Hepatocyte (in vitro differentiated cells): Measurements from ENCODE around the gene MEA1. TPM values are rescaled to one million over a fixed set of nuclear protein-coding genes. Genes with fewer than 3 reads are reported as not detected.

Source experiments
- DNase-seq: peaks from one replicate; pipeline ENCODE4 v3.0.0-alpha.2; 2016; ENCODE audit warnings: low spot score
- H2AFZ ChIP-seq: fragments of 200-600 bp; sonication (generic); 2 replicates; pipeline ENCODE4 v1.6.0; 2016; ENCODE audit warnings: antibody characterized with exemption, mild to moderate bottlenecking
- H3K27ac ChIP-seq: fragments of 200-600 bp; sonication (generic); 2 replicates; pipeline ENCODE4 v1.5.1; 2016; ENCODE audit warnings: mild to moderate bottlenecking
- H3K27me3 ChIP-seq: fragments of 200-600 bp; sonication (generic); 2 replicates; pipeline ENCODE4 v1.6.1; 2016
- H3K36me3 ChIP-seq: fragments of 200-600 bp; sonication (generic); replicated peaks from 2 replicates; pipeline ENCODE4 v1.5.1; 2016; ENCODE audit warnings: low read depth; ENCODE audit not compliant: insufficient read depth
- H3K4me1 ChIP-seq: fragments of 200-600 bp; sonication (generic); 2 replicates; pipeline ENCODE4 v1.5.1; 2016; ENCODE audit warnings: mild to moderate bottlenecking, moderate library complexity; ENCODE audit not compliant: insufficient read depth
- H3K4me2 ChIP-seq: fragments of 200-600 bp; sonication (generic); 2 replicates; pipeline ENCODE4 v1.6.0; 2016
- H3K4me3 ChIP-seq: fragments of 200-600 bp; sonication (generic); 2 replicates; pipeline ENCODE4 v1.5.1; 2016; ENCODE audit warnings: mild to moderate bottlenecking
- H3K79me2 ChIP-seq: fragments of 200-600 bp; sonication (generic); 2 replicates; pipeline ENCODE4 v1.6.0; 2017; ENCODE audit warnings: mild to moderate bottlenecking
- H3K9me2 ChIP-seq: fragments of 200-600 bp; sonication (generic); replicated peaks from 2 replicates; pipeline ENCODE4 v1.6.0; 2017; ENCODE audit warnings: mild to moderate bottlenecking; ENCODE audit not compliant: insufficient read depth
- H3K9me3 ChIP-seq: fragments of 200-600 bp; sonication (generic); 2 replicates; pipeline ENCODE4 v1.5.1; 2016; ENCODE audit warnings: low read depth, mild to moderate bottlenecking
- H4K20me1 ChIP-seq: fragments of 200-600 bp; sonication (generic); 2 replicates; pipeline ENCODE4 v1.6.0; 2016; ENCODE audit warnings: mild to moderate bottlenecking; ENCODE audit not compliant: insufficient read depth, poor library complexity, severe bottlenecking
- EZH2 ChIP-seq: fragments of 200-600 bp; sonication (generic); IDR thresholded peaks from 2 replicates; pipeline ENCODE4 v1.6.1; 2016; ENCODE audit warnings: antibody characterized with exemption, mild to moderate bottlenecking, borderline replicate concordance
- EZH2phosphoT487 ChIP-seq: fragments of 200-600 bp; sonication (generic); IDR thresholded peaks from one replicate; pipeline ENCODE4 v1.6.1; 2018; ENCODE audit warnings: antibody characterized with exemption, mild to moderate bottlenecking, low read depth, moderate library complexity; ENCODE audit not compliant: unreplicated experiment, severe bottlenecking
- WGBS: methylation state at CpG from one replicate; pipeline ENCODE4 v1.1.6; 2016; ENCODE audit warnings: low lambda C conversion rate; ENCODE audit errors: missing lambda C conversion rate; 5-methylcytosine and 5-hydroxymethylcytosine counted together
- polyA plus RNA-seq: library from polyadenylated mRNA; unstranded; fragments of >200 nt; fragmentation: Nextera tagmentation; extraction: Ambion mirVana; gene quantifications from 2 replicates; pipeline ENCODE4 v1.2.1, GENCODE V29; 2016
- total RNA-seq: library from RNA; depleted of rRNA; stranded (reverse); fragments of >200 nt; gene quantifications from 2 replicates; pipeline ENCODE4 v1.2.3, GENCODE V29; 2014
- TF ChIP-seq, protein P1 (sequence below): fragments of 200-600 bp; sonication (generic); IDR thresholded peaks from 2 replicates; pipeline ENCODE4 v1.5.1; 2016; ENCODE audit warnings: antibody characterized with exemption, mild to moderate bottlenecking; ENCODE audit not compliant: poor library complexity

MEA1 gene
- total RNA-seq (72.9 and 73.3 TPM in 2 replicates), polyA plus RNA-seq (117 and 127 TPM in 2 replicates)

GRCh38 chr6:43013843-43014433 lies at the start of gene MEA1, which contains the start of gene KLHDC3:
Gene MEA1, minus strand, starts transcription at chr6:43013946. Its CDS starts 133 bp downstream, at chr6:43013813.
Gene KLHDC3, plus strand, starts transcription at chr6:43014249. Its CDS starts 2,944 bp downstream, at chr6:43017193.
- Histone ChIP-seq H3K27ac (peak within 1 kb of the TSS; percentile 59), H3K79me2 (peaks cover 51% of the 10 kb centered on the region), H3K4me1 (peaks cover 8% of the 10 kb centered on the region), H3K9me3 (no peaks in the 10 kb centered on the region), H3K36me3 (no peaks in the 10 kb centered on the region), H3K4me2 (peak within 1 kb of the TSS; percentile 95), H3K9me2 (no peaks in the 10 kb centered on the region), H2AFZ (peak within 1 kb of the TSS; percentile 49), H3K27me3 (no peaks in the 10 kb centered on the region), H3K4me3 (peak within 1 kb of the TSS; percentile 44), H4K20me1 (peaks cover 3% of the 10 kb centered on the region)
- DNase-seq: peak; percentile 99
- WGBS: under 1% methylated on average over 35 of the region's 51 CpGs
- TF ChIP-seq EZH2: no peak
- TF ChIP-seq, protein P1, sequence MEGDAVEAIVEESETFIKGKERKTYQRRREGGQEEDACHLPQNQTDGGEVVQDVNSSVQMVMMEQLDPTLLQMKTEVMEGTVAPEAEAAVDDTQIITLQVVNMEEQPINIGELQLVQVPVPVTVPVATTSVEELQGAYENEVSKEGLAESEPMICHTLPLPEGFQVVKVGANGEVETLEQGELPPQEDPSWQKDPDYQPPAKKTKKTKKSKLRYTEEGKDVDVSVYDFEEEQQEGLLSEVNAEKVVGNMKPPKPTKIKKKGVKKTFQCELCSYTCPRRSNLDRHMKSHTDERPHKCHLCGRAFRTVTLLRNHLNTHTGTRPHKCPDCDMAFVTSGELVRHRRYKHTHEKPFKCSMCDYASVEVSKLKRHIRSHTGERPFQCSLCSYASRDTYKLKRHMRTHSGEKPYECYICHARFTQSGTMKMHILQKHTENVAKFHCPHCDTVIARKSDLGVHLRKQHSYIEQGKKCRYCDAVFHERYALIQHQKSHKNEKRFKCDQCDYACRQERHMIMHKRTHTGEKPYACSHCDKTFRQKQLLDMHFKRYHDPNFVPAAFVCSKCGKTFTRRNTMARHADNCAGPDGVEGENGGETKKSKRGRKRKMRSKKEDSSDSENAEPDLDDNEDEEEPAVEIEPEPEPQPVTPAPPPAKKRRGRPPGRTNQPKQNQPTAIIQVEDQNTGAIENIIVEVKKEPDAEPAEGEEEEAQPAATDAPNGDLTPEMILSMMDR: no peak

DNA sequence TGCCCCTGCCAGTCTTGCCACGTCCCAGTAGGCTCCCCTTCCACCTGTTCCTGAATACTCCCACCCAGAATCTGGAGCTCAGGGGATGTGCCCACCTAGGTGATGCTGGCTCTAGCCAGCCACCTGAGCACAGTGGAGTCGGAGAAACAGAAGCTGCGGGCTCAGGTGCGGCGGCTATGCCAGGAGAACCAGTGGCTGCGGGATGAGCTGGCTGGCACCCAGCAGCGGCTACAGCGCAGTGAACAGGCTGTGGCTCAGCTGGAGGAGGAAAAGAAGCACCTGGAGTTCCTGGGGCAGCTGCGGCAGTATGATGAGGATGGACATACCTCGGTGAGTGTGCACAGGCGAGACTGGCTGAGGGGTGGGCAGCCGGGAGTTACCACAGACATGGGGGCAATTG lies 49.1 kb upstream of the MEA1 start:
- H3K4me2 ChIP-seq: no peak overlapping the region
- H3K79me2 ChIP-seq: peaks cover 56% of the 10 kb centered on the region
- peaks cover 10% of the 10 kb centered on the region for H3K4me1 ChIP-seq
- no peaks in the 10 kb centered on the region for H4K20me1 ChIP-seq
- no peaks in the 10 kb centered on the region for H3K9me3 ChIP-seq
- DNase-seq: no peak
- H3K9me2 ChIP-seq: no peaks in the 10 kb centered on the region
- H2AFZ ChIP-seq: no peak overlapping the region
- H3K4me3 ChIP-seq: no peak overlapping the region
- no peak for TF ChIP-seq EZH2
- no peak for TF ChIP-seq EZH2phosphoT487
- TF ChIP-seq, protein P1: no peak
- 98% methylated on average over 12 of the region's 12 CpGs for WGBS
- H3K36me3 ChIP-seq: no peaks in the 10 kb centered on the region
- H3K27ac ChIP-seq: no peak overlapping the region
- H3K27me3 ChIP-seq: no peaks in the 10 kb centered on the region

DNA sequence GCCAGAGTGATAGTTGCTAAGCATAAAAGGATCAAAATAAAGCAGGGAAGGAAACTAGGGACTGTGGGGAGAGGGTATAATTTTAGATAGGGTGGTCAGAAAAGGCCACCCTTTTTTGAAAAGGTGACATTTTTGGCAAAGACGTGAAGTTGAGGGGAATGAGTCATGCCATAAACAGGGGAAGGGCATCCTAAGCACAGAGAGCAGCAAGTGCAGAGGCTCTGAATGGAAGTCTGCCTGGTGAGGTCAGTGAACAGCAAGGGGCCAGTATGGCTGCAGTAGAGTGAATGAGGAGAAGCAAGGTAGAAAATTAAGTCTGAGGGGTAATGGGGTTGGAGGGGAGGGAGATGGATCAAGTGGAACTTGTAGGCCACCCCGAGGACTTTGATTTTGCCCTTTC lies 48.1 kb upstream of the MEA1 start:
- Histone ChIP-seq H2AFZ (no peak overlapping the region), H3K79me2 (peaks cover 65% of the 10 kb centered on the region), H3K4me1 (peaks cover 10% of the 10 kb centered on the region), H3K9me2 (no peaks in the 10 kb centered on the region), H3K4me3 (no peak overlapping the region), H3K27ac (peak overlapping the region; percentile 98), H3K4me2 (peak overlapping the region; percentile 89), H3K9me3 (no peaks in the 10 kb centered on the region), H4K20me1 (no peaks in the 10 kb centered on the region), H3K27me3 (no peaks in the 10 kb centered on the region), H3K36me3 (no peaks in the 10 kb centered on the region)
- DNase-seq: no peak
- TF ChIP-seq, protein P1: no peak
- no peak for TF ChIP-seq EZH2phosphoT487
- no peak for TF ChIP-seq EZH2
- 68% methylated on average over 2 of the region's 2 CpGs for WGBS
